ENCODE measurements around the gene AGAP2.

The AGAP2 gene

DNA sequence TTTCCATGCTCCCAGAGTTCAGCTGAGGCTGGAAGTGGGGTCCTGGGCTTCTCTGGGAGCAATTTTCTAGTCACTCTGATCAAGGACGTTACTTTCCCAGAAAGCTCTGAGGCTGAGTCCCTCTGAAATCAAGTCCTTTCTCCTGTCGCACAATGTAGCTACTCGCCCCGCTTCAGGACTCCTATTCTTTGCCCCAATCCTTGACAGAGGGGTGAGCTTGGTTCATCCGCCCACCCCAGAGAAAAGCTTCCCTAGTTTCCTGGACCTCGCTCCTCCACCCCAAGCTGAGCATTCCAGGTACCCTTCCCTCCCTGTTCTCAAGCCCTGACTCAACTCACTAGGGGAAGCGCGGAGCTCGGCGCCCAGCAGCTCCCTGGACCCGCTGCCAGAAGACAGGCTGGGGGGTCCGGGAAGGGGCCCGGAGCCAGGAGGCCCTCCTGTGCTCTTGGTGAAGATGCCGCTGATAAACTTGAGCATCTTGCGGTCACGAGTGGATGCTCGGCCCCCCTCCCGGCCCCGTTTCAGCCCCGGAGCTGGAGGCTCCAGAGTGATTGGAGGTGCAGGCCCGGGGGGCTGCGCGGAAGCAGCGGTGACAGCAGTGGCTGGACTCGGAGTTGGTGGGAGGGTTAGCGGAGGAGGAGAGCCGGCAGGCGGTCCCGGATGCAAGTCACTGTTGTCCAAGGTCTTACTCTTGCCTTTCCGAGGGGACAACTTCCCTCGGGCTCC, 1.6 kb downstream of the AGAP2 start:
- DNase-seq (ENCODE audit: low spot score) = no peak

DNA sequence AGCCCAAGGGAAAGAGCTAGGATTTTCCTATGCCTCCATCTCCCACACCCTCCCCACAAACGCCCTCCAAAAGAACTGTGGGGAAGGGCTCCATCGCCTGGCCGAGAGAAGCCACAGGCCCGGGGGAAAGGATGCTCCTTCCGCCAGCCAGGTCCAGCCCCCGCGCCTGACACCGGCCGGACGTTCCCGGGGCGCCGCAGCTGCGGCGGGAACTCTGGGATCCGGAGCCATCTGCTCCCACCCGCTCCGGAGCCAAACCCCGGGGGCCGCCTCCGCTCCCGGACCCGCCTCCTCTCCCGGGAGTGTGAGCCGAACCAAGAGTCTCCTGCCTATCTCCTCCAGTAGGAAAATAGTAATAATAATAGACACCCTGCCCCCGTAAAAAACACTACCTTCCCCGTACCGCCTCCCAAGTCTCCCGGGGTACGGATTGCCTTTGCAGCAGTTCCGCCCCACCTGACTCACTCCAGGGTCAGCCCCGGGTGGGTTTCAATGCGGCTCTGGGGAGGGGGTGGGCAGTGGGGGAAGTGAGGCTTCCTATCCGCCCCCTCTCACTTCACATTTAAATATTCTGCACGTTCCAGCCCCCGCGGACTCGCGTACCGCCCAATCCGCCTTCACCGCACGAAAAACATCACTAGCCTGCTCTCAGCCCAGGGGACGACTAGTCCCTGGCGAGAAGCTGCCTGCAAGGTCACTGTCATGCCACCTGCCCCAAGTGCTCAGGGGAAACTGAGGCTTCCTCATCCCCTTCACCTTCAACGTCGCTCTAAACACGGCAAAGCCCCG, 2.4 kb downstream of the AGAP2 start:
- no peak for DNase-seq (ENCODE audit: low spot score)

DNA sequence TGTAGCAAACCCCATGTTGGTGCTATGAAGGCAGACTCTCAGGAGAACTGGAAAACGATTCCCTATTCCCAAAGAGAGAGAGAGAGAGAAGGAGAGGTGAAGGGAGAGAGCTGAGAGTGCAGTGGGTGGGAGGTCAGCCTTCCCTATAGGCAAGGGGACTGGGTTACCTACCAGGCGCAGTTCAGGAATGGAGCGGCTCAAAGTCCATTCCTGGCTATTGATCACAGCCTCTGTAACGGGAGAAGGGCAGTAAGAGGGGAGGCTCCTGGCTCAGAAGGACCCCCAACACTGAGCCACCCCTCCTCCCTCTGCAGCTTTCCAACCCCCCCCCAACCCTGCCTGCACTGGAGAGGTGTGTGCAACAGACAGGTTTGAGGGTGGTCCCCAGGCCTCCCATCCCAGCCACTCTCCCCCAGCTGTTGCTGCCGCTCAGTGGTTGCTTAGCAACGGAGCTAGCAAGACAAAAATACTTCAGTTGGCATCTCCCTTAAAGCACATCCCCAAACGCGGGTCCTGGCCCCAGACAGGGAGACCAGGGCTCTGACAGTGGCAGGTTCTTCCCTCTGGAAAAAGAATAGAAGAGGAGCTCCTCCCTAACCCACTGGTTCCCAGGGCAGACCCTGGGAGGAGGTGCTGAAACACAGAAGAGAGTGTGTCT, 3.2 kb downstream of the AGAP2 start:
- no peak for DNase-seq (ENCODE audit: low spot score)

DNA sequence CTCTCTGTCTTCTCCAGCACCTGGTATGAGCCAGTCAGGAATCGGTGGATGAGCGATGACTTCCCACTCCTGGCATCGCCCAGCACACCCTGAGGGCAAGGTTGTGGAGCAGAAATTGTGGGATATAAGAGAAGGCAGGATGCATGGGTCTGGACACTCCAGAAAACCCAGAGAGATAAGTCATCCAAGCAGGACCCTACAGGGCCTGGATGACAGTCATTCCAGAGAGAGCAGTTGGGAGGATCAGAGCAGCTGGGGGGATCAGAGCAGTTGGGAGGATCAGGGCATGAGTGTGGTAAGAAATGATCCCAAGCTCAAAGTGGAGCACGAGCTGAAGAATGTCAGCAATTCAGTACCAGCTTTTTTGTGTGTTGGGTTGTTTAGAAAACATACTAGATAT, 4.0 kb downstream of the AGAP2 start:
- no peak for DNase-seq (ENCODE audit: low spot score)

DNA sequence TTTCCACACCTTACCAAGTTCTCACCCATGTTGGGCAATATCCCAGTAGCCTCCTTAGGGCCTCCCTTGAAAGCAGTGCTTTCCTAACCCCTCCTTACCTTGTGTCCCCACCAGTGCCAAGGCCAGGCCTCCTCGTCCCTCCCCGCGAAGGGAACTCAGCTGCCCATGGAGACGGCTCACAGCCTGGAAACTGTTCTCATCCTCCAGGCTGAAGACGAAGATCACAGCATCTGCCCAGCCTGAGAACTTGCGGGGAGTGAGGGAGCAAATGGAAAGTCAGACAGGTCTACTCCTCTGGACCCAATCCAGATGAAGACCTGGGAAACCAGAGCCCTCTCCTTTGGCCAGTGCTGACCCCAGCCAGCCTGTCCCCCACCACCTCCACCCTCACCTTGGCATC, 4.6 kb downstream of the AGAP2 start:
- DNase-seq (ENCODE audit: low spot score) = no peak

DNA sequence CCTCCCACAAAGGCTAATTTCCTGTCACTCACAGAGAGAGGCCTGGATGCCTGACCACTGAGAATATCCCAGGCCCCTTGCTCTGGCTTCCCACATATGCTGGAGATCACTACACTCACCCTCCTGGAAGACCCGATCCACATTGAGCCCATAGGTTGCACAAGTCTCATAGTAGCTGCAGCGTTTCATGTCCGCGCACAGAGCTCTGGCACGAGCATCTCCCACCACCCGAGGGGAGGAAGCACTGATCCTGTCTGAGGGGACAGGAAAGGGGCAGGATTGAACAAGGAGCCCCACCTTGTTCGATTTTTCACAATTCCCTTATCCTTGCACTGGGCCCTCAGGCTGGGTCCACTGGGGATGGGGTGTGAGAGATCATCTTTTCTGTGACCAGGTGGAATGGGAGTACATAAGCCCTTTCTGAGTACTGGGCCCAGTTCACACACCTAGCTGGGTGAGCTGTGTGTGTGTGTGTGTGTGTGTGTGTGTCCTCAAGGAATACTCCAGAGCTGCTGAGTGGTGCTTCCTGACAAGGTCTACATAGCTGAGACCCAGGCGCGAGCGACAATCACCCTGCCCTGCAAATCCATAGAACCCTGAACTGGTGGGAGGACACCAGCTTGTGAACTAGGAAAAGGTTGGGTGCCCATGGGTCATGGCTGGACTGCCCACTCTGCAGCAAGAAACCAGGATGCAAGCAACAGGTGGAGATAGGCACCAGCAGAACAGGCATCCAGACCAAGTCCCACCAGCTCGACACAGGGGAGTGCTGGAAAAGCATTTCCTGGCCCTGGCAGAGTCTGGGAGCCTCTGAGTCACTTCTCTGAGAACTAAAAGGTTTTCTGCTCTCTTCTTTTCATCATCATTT, 5.6 kb downstream of the AGAP2 start:
- DNase-seq (ENCODE audit: low spot score) = no peak

DNA sequence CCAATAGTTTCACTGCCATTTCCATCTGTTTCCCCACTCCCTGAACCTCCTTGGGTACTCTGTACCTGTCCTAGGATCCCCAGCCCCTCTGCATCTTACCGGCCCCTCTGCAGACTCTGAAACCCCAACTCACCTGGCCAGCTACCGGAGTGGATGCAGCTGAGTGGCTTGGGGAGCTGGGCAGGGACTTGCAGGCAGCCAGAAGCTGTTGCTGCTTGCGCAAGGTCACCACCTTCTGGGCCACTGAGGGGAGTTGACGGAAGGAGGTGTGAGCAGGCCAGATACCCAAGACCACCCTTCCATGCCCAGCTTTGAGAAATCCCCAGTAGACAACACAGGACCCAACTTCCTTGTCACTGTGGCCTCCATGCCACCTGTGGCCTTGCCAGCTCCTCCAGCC, 6.3 kb downstream of the AGAP2 start:
- no peak for DNase-seq (ENCODE audit: low spot score)

DNA sequence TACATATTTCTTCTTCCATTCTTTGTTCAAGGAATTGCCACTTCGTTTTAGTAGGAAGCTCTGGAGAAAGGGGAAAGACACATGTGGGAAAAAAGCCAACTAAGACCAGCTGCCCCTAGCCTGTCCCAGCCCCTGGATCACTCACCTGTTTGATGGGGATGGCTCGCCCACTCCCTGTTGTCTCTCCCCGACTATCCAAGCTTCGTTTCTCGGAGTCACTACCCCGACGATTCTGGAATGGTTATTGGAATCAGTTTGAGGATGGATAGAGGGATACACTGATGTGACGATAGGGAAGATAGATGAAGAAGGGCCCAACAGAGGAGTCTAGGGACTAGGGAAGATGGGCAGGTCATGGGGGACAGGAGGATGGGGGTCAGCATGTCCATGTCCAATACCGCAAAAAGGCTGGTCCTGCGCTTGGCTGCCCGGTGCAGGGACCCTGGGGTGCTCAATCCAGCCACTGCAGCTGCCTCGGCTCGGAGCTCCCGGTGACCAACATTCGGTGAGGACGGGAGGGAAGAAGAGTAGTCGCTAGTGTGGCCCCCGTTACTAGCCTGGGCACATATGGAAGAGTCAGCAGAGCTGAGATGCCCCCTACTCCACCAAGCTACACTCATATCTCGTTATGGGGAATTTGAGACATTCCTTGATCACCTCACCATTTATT, 7.0 kb downstream of the AGAP2 start:
- no peak for DNase-seq (ENCODE audit: low spot score)

DNA sequence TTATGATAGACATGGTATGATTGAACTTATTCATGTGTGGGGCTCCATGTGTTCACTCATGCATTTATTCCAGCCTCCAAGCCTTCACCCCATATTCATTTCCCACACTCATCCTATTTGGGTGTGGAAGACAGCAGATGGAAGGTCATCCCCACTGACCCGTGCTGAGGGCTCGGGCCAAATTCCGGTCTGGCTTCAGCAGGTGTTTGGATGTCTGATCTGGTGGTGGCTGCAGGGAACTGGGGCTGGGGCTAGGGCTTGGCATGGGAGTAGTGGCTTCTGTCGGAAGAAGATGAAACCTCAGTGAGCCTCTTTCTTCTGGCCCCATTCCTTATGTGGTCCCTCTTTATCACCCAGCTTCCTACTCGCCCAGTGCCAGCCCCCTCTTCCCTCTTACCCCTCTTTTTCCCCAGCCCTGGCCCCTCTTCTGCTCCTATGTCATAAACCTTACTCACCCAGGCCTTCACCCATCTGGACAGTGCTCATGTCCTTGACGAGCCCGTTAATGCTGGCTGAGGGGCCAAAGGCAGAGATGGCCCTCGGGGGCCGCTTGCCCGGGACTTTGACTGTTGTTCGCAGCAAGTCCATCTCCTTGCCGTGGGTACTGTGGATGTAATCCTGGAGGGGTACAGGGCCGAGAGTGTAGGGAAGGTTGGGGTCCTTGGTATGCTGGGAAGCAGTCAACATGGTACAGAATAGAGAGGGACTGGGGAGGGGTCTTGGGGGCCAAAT, 8.0 kb downstream of the AGAP2 start:
- DNase-seq (ENCODE audit: low spot score) = no peak

DNA sequence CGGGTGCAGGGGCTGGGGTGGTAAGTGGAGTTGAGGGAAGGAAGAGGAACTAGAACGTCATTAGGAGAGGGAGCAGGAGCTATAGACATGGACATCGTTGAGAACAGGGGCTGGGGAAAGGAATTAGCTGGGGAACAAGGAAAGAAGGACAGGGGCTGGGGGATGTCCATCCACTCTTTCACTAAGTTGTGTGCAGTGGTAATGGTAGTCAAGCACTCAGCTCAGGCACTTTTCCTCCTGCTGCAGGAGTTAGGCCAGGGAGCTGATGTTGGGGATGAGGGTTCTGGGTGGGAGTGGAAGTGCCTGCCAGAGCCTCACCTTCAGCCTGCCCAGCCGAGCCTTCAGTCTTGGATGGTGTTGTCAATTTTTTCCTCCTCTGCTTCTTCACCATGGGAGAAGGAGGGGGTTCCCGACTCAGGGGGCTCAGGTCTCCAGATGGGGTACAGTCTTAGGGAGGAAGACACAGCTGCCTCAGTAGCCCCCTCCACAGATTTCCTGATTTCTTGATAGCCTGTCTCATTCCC, 9.2 kb downstream of the AGAP2 start:
- no peak for DNase-seq (ENCODE audit: low spot score)

DNA sequence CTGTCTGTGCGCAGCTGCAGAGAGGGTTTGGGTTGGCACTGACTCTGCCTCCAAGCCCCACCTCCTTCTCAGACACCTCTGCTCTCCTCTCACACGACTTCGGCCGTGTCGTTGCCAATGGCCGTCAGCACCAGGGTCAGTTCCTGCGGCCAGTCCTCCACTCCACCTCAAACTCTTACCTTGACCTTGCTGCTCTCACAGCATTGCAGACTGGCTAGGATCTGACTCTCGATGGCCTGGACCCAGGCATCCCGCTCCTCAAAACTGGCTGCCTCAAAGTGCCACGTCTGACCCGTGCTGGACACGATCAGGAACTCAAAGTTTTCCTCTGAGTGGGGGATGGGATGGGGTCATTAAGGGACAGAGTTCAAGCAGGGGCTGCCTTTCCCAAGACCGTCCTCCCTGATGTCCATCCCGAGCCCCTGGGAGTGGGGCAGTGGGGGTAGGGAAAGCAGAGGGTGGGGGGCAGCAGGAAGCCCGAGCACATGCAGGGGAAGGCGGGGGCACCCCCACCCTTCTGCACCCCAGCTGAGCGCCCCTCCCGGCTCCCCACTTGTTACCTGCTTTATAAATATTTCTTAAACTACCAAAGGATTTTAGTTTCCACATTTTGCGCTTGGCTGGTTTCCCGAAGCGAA, 10.7 kb downstream of the AGAP2 start:
- peak; percentile 45 for DNase-seq (ENCODE audit: low spot score)

DNA sequence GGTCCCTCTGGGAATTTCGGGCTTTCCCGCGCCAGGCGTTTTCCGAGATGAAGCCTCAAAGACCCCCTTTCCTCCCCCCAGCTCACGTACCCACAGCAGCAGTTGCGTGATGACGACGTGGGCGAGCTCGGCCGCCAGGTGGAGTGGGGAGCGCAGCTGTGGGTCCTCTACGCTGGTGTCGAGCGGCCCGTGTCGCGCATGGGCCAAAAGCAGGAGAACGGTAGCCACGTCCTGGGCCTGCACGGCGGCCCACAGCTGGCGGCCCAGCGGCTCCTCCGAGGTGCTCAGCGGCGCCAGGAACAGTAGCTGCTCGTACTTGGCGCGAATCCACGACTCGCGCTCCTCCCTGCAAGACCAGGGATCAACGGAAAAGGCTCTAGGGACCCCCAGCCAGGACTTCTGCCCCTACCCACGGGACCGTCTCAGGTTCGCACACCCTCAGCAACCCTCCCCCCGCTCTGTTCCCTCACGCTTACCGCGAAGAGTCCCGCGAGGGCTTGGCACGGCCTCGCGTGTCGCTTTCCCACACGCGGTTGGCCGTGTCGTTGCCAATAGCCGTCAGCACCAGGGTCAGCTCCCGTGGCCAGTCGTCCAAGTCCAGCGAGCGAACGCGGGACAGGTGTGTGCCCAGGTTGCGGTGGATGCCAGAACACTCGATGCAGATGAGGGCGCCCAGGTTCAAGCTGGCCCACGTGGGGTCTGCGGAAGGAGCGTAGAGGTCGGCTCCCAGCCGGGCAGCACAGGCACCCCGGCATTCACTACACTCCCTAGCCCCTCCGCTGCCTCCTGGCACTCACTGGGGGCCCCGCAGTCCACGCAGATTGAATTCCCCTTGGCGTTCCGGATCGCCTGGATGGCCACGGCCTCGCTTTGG, 11.4 kb downstream of the AGAP2 start:
- DNase-seq (ENCODE audit: low spot score) = peak; percentile 19

DNA sequence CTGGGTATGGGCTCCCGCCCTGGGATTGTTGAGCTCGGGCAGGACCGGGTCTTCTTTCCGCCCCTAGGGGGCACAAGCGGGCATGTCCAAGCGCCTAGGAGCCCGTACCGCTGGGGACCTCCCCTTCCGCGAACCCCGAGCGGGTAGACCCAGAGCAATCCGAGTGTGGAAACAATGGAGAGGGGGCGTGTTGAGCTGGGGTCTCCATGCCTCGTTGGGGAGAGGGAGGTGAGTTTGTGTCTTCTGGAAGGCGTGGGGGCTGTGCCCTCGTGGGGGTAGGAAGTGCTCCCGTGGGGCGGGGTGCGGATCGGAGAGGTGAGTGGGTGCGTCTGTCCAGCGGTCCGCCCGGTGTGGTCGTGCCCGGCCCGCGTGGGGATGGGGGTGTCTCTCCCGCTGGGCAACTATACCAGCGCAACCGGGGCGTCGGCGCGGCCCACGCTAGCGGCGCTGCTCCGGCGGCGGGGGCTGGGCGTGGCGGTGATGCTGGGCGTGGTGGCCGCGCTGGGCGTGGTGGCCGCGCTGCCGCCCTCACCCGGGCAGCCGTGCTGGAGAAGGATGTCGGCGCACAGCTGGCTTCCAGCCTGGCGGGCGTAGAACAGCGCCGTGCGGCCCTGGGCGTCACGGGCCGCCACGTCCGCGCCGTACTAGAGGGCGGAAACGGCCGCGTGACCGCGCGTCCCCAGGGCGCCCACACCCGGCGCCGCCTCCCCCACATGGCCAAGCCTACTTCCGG, 12.2 kb downstream of the AGAP2 start:
- DNase-seq (ENCODE audit: low spot score) = peak; percentile 75

DNA sequence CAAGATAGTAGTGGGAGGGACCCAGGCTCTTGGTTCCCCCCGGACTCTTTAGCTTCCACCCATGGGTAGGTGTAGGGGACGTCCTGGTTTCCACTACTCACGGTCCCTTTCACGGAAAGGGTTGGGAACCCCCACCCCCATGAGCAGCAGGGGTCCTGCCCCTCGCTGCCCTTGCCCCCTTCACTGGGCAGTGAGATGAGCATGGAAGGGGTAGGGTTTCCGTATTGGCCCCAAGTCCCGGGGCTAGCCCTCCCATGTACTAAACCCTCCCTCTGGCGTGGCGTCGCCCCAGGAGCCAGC, 12.7 kb downstream of the AGAP2 start:
- no peak for DNase-seq (ENCODE audit: low spot score)

DNA sequence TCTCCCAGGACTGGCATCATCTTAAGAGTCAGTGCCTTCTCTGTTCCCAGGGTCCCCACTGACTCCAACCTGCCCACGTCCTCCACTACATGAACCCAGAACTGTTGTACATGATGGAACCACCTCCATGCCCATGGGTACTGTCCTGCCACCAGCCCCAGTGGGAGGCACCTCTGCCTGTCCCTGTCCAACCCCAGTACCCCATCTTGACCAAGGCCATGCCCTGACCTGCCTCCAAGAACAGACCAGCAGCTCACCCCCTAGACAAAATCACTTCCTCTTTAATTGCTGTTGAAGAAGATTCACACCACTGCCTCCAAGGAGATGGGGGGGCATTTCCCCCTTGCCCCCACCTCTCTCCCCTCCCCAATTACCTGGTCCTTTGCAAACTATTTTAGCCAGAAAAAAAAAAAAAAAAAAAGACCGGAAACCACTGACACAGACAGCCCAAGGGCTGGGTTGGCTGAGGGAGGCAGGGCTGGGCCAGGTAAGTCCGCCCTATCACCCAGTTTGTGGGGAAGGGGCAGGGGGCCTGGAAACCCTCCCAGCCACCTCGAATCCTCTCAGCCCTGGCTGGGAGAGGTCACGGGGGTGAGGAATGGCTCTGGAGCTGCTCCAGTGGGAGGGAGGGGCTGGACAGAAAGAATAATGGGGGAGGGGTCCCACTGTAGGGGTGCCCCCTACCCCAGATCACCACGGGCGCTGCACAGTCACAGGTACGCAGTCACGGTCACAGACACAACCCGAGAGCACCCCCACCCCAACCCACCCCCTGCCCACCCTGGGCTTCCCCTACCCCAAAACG, 13.4 kb downstream of the AGAP2 start:
- DNase-seq (ENCODE audit: low spot score) = no peak

DNA sequence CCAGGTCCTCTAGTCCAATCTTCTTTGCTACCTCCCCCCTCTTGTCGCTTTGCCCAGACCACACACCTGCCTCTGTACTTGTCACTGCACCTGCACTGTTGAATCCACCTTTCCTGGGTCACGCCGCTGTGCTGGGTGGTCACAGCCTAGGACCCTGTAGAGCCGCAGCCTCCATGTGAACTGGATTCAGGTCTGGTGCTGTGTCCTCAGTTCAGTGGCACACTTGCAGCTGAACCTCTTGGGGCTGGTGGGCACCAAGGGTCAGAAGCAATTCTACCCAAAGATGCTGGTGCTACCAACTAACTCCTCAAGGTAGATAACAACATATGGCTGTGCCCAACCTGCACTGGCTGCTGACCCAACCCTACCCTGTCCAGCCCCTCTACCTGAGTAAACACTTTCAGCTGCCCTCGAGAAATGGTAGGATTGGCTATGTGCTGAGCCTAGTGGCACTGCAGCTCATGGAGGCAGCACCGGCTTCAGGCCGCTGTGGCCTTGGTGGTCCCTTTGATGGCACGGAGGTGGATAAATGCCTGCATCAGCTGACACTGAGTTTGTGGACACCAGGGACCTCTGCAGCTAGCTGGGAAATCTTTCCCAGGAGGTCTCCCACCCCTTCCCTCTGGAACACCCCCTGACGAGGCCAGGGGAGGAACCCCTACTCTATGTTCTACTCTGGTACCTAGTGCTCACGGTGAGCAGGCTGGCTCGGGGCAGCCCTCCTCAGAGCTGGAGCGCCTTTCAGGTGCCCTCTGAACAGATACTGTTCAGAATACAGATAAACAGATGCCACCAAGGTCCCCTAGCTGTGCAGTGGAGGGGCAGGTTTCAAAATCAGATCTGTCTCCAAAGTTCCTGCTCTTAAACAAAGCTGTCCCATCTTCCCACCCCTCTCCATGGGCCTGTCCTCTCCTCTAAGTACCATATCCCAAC, 14.3 kb downstream of the AGAP2 start:
- DNase-seq (ENCODE audit: low spot score) = no peak

DNA sequence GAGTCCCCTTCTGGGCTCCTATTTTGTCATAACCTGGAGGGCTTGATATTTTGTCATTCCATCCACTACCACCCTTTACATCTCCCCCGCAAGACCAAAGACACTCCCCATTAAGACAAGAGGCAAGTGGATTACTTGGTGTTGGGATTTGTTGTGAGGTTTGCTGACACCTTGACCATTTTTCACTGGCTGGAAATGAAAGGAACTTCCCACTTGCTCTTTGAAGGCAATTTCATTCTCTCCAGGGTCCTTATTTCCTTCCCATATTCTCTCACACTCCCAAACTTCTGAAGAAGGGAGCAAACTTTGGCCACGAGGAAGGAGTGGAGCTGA, 14.9 kb downstream of the AGAP2 start:
- DNase-seq (ENCODE audit: low spot score) = no peak

Measured in kidney tubule cell (primary cell).